ENCODE results near the gene APBB2. TPM values are rescaled to one million over a fixed set of nuclear protein-coding genes. Genes with fewer than 3 reads are reported as not detected.

Gene APBB2
- total RNA-seq, 1 donor from 2014 or later, result 121 TPM

- DNase-seq (ENCODE audit: low spot score), result peak; percentile 92
These were observed 2.1 kb upstream of the APBB2 start for GRCh38 chr4:41216294-41217019.

- DNase-seq (ENCODE audit: low spot score), result no peak
These were observed 1.6 kb upstream of the APBB2 start for GRCh38 chr4:41215969-41216293.

DNA sequence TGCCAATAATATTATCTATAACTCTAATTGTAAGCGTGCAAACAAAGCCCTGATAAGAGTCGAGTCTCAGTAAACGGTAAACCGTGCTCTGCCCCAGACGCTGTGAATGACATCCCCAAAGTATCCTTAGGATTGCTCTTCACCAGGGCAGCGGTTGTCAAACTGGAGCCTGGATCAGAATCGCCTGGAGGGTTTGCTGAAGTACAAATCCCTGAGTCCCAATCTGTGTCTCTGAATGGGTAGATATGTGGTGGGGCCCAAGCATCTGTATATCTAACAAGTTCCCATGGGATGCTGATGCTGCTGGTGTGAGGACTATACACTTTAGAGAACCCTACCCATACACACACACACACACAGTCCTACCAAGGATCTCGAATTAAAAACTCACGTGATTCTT, 813 bp upstream of the APBB2 start:
- no peak for DNase-seq (ENCODE audit: low spot score)

GRCh38 chr4:41214825-41215146, 444 bp upstream of the APBB2 start:
- no peak for DNase-seq (ENCODE audit: low spot score)

GRCh38 chr4:41213625-41214135, 662 bp downstream of the APBB2 start:
- DNase-seq (ENCODE audit: low spot score), result no peak

DNA sequence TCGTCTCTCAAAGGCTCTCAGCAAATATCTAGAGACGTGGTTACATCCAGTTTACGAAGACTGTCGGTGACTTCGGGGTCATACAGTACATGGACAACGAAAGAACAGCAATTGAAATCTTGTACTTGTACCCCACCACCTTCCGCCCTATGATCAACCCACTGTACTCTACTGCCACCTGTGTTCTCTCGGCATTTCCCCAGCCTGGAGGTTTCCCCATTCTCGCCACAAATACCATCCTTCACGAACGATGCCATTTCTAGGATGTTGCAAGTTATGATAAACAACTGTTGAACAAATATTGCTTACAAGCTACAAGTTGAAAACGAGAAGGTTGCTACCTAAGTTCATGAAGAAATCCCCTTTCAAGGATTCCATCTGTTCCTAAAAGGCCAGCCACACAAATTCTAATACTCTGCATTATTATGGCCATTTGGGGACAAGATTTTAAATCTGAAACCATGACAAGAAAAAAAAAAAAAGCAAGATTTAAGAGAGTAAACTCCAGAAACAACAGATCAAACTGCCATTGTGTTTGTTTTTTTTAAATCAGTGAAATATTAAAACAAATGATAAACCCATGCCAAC, 1.6 kb downstream of the APBB2 start:
- no peak for DNase-seq (ENCODE audit: low spot score)

- no peak for DNase-seq (ENCODE audit: low spot score)
These were observed 2.3 kb downstream of the APBB2 start for GRCh38 chr4:41211951-41212615.

- DNase-seq (ENCODE audit: low spot score), result no peak
These were observed 4.4 kb downstream of the APBB2 start for GRCh38 chr4:41209901-41210300.

- DNase-seq (ENCODE audit: low spot score), result no peak
These were observed 5.2 kb downstream of the APBB2 start for GRCh38 chr4:41209187-41209586.

DNA sequence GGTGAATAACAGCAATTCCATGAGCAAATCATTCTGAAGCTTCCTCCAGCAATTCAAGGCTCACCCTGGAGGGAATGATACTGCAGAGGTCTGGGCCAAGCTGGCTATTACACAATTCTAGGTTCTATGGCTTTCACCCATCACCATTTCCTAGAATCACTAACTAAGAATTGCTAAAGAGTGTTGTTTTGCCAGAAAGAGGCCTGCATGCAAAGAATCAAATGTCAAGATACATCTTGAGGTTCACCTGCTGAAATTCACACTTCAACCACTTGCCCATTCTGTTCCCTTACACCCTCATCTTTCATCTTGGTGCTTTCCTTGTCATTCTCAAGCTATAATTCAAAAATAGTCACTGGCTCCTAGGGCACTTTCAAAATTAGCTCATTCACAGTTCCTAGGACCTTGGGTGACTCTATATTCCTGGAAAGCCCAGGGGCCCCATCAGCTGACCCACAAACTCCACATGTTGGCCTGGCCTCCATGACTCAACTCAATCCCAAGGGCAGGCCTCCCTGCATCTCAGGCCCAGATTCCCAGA, 7.0 kb downstream of the APBB2 start:
- DNase-seq (ENCODE audit: low spot score), result no peak

- DNase-seq (ENCODE audit: low spot score), result no peak
These were observed 8.4 kb downstream of the APBB2 start for GRCh38 chr4:41205854-41206460.

GRCh38 chr4:41205130-41205529, 9.2 kb downstream of the APBB2 start:
- DNase-seq (ENCODE audit: low spot score), result no peak

DNA sequence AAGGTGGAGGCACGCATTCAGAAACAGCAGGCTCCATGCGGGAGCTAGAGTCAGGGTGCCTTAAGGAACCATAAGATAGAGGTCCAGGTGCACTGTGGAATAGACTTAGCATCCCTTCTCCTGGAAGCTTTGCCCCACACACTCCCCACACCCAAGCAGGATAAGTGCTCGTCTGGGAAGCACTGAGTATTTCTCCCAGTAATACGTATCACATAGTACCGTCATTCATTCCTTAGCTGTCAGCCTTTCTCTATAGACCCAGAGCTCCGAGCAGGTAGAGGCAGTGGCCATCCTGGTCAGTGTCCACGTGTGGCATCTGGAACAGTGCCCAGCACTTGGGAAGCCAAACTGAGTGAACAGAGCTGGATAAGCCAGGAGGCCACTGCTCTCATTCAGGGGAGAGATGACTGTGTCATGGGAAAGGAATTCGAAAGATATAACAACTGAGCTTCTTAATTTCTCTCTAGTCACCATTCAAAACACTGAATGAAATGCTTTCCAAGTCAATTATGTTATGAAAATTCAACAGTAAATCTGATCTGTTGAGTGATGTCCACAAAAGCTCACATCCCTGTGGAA, 9.9 kb downstream of the APBB2 start:
- DNase-seq (ENCODE audit: low spot score), result no peak

DNA sequence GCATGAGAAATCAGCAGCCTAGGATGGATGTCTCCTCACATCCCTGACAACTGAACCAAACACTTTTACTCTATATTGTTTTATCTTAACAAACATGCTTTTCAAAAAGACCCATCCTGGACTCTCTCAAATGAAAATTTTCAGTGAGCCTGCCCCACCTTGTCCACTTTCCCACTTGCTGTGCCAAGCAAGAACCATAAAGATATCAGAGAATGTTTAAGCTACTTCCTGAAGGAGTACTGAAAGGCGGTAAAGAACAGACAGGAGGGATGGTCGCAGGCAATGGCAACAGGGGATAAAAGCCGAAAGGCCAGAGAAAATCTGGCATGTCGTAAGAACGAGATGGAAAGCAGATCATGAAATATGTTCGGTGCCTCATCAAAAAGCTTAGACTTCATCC, 10.5 kb downstream of the APBB2 start:
- no peak for DNase-seq (ENCODE audit: low spot score)

DNA sequence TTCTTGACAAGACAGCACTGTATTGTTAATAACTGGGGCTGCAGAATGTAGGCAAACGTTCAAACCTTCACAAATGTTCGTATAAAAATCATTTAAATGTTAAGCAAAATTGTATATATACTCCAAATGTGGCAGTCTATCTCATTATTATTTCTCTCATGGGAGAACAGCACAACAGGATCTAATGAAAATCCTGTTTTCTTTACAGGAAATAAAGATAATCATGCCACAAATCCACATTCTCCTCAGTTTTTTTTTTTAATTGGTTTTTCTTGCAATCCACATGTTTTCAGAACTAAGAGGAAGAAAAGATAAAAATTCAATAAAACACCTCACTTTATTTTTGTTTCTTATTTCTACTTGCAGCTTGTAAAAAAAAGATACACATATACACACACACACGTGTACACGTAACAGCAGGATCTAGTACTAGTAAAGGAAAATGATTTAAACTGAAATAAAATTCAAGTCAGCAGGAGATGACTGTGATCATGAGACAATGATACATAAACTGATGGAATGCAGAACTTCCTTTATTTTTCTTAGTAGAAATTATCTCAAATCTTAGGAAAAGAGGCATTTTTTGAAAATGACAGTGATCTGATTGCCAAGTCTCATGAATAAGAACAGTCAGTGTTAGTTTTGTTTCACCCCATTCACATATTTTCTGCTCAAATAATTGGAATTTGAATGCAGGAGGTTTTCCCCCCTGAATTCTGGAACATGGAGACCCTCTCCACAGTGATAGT, 11.3 kb downstream of the APBB2 start:
- no peak for DNase-seq (ENCODE audit: low spot score)

GRCh38 chr4:41202356-41202755, 12.0 kb downstream of the APBB2 start:
- DNase-seq (ENCODE audit: low spot score), result no peak

DNA sequence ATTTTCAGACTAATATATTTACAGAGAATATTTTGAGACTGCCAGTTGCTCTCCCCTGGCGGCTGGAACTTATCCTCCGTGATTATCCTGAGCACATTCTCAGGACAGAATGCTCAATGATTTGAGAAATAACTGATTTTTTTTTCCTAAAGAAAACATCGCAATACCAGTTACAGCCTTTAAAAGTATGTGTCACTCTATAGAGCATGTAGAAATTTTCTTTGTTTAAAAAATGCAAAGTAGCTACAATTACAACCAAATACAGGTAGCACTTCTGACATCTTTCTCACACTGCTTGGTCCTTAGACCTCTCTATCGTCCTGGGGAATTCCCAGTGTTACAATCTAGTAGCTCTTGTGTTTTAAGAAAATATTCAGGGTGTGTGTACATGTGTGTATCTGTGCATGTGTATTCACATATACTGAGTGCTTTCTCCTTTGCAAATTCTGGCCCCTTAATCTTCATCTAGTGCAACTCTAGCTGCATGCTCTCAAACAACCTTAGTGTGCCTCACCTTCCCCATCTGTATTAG, 13.8 kb downstream of the APBB2 start:
- DNase-seq (ENCODE audit: low spot score), result no peak

- DNase-seq (ENCODE audit: low spot score), result no peak
These were observed 14.6 kb downstream of the APBB2 start for GRCh38 chr4:41199788-41200187.

- no peak for DNase-seq (ENCODE audit: low spot score)
These were observed 16.3 kb downstream of the APBB2 start for GRCh38 chr4:41197996-41198395.

DNA sequence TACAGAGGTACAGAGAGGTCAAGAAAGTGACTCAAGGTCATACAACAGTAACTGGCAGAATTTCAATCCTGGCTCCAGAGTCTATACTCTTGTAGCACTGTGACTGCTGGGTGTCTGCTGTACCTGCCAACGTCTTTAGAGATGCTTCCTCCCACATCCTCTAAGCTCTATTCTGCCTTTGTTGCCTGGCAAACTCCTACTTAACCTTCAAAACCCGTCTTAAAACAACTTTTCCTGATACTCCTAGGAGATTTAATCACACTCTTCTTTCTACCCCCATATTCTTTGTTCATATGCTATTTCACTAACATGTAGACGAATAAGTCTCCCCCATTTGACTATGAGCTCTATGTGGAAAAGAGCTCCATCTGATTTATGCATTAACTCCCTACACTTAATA, 16.8 kb downstream of the APBB2 start:
- no peak for DNase-seq (ENCODE audit: low spot score)
